ENCODE data around the gene SLC2A3. TPM values are rescaled to one million over a fixed set of nuclear protein-coding genes. Genes with fewer than 3 reads are reported as not detected.
"Not testable (repeated sequence)": the region's sequence is repeated elsewhere in the genome, so short reads cannot be mapped to it uniquely, and the experiment has no call there.

Gene SLC2A3
- polyA plus RNA-seq, 1 donor from 2014 or later: 27.2 TPM

DNA sequence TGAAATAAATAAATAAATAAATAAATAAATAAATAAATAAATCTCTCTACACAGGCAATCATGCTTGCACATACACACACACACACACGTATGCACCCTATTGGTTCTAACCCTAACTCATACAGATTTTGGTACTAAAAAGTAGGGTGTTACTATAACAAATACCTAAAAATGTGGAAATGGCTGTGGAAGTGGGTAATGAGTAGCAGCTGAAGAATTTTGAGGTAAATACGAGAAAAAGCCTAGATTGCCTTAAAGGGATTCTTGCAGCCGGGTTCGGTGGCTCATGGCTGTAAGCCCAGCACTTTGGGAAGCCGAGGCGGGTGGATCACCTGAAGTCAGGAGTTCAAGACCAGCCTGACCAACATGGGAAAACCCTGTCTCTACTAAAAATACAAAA, 15.7 kb upstream of the SLC2A3 start:
- TF ChIP-seq SMC3 (conservative IDR thresholded peaks at IDR 0.05; ENCODE audit: poor library complexity): no peak
- TF ChIP-seq, protein P1, sequence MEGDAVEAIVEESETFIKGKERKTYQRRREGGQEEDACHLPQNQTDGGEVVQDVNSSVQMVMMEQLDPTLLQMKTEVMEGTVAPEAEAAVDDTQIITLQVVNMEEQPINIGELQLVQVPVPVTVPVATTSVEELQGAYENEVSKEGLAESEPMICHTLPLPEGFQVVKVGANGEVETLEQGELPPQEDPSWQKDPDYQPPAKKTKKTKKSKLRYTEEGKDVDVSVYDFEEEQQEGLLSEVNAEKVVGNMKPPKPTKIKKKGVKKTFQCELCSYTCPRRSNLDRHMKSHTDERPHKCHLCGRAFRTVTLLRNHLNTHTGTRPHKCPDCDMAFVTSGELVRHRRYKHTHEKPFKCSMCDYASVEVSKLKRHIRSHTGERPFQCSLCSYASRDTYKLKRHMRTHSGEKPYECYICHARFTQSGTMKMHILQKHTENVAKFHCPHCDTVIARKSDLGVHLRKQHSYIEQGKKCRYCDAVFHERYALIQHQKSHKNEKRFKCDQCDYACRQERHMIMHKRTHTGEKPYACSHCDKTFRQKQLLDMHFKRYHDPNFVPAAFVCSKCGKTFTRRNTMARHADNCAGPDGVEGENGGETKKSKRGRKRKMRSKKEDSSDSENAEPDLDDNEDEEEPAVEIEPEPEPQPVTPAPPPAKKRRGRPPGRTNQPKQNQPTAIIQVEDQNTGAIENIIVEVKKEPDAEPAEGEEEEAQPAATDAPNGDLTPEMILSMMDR (IDR thresholded peaks at IDR 0.05; ENCODE audit: poor library complexity, severe bottlenecking): no peak
- no peak for TF ChIP-seq EZH2 (IDR thresholded peaks at IDR 0.05; ENCODE audit: borderline replicate concordance, insufficient read depth, low read length, poor library complexity, severe bottlenecking)
- TF ChIP-seq POLR2AphosphoS5 (IDR thresholded peaks at IDR 0.05): no peak
- no peak for TF ChIP-seq MXI1 (conservative IDR thresholded peaks at IDR 0.05; ENCODE audit: poor library complexity, severe bottlenecking)
- TF ChIP-seq TAF1 (IDR thresholded peaks at IDR 0.05; ENCODE audit: low read depth): no peak
- no peak for TF ChIP-seq EP300 (conservative IDR thresholded peaks at IDR 0.05; ENCODE audit: poor library complexity, severe bottlenecking)
- TF ChIP-seq RAD21 (conservative IDR thresholded peaks at IDR 0.05): no peak
- TF ChIP-seq, protein P2, sequence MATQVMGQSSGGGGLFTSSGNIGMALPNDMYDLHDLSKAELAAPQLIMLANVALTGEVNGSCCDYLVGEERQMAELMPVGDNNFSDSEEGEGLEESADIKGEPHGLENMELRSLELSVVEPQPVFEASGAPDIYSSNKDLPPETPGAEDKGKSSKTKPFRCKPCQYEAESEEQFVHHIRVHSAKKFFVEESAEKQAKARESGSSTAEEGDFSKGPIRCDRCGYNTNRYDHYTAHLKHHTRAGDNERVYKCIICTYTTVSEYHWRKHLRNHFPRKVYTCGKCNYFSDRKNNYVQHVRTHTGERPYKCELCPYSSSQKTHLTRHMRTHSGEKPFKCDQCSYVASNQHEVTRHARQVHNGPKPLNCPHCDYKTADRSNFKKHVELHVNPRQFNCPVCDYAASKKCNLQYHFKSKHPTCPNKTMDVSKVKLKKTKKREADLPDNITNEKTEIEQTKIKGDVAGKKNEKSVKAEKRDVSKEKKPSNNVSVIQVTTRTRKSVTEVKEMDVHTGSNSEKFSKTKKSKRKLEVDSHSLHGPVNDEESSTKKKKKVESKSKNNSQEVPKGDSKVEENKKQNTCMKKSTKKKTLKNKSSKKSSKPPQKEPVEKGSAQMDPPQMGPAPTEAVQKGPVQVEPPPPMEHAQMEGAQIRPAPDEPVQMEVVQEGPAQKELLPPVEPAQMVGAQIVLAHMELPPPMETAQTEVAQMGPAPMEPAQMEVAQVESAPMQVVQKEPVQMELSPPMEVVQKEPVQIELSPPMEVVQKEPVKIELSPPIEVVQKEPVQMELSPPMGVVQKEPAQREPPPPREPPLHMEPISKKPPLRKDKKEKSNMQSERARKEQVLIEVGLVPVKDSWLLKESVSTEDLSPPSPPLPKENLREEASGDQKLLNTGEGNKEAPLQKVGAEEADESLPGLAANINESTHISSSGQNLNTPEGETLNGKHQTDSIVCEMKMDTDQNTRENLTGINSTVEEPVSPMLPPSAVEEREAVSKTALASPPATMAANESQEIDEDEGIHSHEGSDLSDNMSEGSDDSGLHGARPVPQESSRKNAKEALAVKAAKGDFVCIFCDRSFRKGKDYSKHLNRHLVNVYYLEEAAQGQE (IDR thresholded peaks at IDR 0.05; ENCODE audit: borderline replicate concordance): no peak
- Histone ChIP-seq H3K79me2 (replicated peaks; ENCODE audit: insufficient read depth, low read length) (no peaks in the 10 kb centered on the region), H2AFZ (ENCODE audit: low read depth, low read length) (no peak overlapping the region), H3K4me2 (ENCODE audit: low read length) (no peak overlapping the region), H3K9me3 (ENCODE audit: low read length) (no peaks in the 10 kb centered on the region), H3K36me3 (ENCODE audit: insufficient read depth, low read length) (no peaks in the 10 kb centered on the region), H4K20me1 (ENCODE audit: insufficient read depth) (no peaks in the 10 kb centered on the region), H3K9me2 (ENCODE audit: insufficient read depth, low read length) (no peaks in the 10 kb centered on the region), H3K9ac (ENCODE audit: low read length) (no peak overlapping the region), H3K4me3 (ENCODE audit: low read length) (no peak overlapping the region), H3F3A (ENCODE audit: insufficient read depth, low read length, poor library complexity, severe bottlenecking) (no peaks in the 10 kb centered on the region), H3K27ac (ENCODE audit: low read length) (no peak overlapping the region), H3K27me3 (ENCODE audit: insufficient read depth, low read depth, low read length) (no peaks in the 10 kb centered on the region)

DNA sequence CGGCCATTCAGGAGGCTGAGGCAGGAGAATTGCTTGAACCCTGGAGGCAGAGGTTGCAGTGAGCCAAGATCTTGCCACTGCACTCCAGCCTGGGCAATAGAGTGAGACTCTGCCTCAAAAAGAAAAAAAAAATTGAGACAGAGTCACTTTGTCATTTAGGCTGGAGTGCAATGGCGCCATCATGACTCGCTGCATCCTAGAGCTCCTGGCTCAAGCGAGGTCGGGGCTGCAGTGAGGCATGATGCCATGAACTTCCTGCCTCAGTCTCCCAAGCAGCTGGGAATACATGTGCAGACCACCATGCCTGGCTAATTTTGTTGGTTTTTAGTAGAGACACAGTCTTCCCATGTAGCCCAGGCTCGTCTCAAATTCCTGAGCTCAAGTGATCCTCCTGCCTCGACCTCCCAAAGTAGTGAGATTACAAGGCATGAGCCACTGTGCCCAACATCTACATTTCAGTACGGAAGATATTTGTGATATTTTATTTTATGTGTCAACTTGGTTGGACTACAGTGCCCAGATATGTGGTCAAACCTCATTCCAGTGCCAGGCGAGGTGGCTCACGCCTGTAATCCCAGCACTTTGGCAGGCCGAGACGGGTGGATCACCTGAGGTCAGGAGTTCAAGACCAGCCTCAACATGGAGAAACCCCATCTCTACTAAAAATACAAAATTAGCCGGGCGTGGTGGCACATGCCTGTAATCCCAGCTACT, 14.4 kb upstream of the SLC2A3 start:
- not testable (repeated sequence) for H3K27me3 ChIP-seq (ENCODE audit: insufficient read depth, low read depth, low read length); H3K79me2 ChIP-seq (replicated peaks; ENCODE audit: insufficient read depth, low read length); H4K20me1 ChIP-seq (ENCODE audit: insufficient read depth); H3K9me2 ChIP-seq (ENCODE audit: insufficient read depth, low read length); H3K36me3 ChIP-seq (ENCODE audit: insufficient read depth, low read length); H3K27ac ChIP-seq (ENCODE audit: low read length); H3K9ac ChIP-seq (ENCODE audit: low read length); H2AFZ ChIP-seq (ENCODE audit: low read depth, low read length); H3K4me2 ChIP-seq (ENCODE audit: low read length); H3K4me3 ChIP-seq (ENCODE audit: low read length); H3K9me3 ChIP-seq (ENCODE audit: low read length); H3F3A ChIP-seq (ENCODE audit: insufficient read depth, low read length, poor library complexity, severe bottlenecking)

Data from neural cell (in vitro differentiated cells).